Measurements from ENCODE around the gene SYNE2.

DNA sequence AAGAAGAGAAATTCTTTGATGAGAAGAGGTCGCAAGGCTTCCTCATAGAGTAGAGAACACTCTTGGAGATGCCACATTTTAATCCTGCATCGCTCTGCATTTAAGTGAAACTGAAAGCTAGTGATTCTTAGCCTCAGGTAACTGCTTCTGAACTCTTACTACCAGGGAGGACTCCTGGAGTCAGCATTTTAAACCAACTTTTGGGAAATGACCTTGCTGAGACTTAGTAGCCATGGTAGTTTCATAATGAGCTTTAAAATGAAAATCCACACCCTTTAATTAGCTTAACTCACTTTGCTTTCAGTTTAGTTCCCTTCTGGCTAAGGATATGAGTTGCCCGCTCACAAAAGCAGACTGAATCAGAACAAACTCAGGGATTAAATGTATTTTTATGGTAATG is 80.3 kb downstream of the SYNE2 start:
- TF ChIP-seq, protein P1, sequence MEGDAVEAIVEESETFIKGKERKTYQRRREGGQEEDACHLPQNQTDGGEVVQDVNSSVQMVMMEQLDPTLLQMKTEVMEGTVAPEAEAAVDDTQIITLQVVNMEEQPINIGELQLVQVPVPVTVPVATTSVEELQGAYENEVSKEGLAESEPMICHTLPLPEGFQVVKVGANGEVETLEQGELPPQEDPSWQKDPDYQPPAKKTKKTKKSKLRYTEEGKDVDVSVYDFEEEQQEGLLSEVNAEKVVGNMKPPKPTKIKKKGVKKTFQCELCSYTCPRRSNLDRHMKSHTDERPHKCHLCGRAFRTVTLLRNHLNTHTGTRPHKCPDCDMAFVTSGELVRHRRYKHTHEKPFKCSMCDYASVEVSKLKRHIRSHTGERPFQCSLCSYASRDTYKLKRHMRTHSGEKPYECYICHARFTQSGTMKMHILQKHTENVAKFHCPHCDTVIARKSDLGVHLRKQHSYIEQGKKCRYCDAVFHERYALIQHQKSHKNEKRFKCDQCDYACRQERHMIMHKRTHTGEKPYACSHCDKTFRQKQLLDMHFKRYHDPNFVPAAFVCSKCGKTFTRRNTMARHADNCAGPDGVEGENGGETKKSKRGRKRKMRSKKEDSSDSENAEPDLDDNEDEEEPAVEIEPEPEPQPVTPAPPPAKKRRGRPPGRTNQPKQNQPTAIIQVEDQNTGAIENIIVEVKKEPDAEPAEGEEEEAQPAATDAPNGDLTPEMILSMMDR (IDR thresholded peaks at IDR 0.05): no peak
- no peak for TF ChIP-seq NFYB (CRISPR knock-in tag; conservative IDR thresholded peaks at IDR 0.05; ENCODE audit: low read depth)
